ENCODE measurements around the gene KLC3.

The KLC3 gene

DNA sequence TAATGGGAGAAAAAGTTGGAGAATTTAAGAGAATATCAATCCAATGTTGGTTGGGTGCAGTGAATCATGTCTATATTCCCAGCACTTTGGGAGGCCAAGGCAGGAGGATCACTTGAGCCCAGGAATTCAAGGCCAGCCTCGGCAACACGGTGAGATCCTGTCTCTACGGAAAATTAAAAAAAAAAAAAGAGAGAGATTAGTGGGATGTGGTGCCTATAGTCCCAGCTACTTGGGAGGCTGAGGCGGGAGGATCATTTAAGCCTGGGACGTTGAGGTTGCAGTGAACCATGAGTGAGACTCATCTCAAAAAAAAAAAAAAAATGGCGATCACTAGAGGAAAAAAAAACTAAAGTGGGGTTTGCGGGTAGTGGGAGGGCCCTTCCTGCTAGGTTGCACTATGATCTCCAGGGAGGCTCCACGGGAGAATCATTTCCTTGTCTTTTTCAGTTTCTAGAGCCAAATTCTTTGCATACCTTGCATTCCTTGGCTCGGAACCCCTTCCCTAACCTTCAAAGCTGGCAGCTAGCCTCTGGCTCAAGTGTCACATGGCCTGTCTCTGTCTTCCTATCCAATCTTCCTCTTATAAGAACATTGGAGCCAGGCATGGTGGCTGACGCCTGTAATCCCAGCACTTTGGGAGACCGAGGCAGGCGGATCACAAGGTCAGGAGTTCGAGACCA lies 35.6 kb downstream of the KLC3 start:
- DNase-seq (ENCODE audit: low read depth), result peak; percentile 94

DNA sequence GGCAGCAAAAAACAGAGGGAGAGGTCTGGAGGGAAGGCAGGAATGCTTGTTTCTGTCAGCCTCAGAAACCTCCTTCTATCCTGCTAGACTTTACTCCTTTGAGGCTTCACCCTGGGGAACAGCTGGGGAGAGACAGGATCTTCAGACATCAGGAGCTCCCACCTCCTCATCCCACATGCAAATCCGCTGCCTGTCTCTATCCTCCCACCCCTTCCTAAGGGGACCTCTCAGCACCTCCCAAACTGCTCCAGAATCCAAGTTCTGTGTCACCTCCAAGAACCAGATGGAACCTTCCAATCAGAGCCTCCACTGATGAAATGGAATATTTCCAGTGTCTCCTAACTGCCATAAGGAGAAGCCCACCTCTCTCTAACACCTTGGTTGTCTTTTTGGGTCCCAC lies 39.6 kb downstream of the KLC3 start:
- no peak for DNase-seq (ENCODE audit: low read depth)

DNA sequence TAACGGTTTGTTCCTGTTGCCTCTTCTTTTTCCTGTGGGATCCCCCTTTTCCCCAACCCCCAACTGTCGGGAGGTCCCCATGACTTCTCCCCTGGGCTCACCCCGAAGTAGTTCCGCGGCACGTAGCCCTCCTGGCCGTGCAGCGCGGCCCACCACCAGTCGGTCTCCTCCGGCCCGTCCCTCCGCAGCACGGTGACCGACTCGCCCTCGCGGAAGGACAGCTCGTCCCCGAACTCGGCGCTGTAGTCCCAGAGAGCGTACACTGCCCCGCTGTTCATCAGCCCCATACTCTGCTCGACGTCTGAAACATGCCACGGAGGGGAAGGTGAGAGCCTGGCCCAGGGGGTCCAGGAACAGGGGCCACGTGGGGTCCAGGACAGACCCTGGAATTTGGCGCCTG lies 41.9 kb downstream of the KLC3 start:
- no peak for DNase-seq (ENCODE audit: low read depth)

DNA sequence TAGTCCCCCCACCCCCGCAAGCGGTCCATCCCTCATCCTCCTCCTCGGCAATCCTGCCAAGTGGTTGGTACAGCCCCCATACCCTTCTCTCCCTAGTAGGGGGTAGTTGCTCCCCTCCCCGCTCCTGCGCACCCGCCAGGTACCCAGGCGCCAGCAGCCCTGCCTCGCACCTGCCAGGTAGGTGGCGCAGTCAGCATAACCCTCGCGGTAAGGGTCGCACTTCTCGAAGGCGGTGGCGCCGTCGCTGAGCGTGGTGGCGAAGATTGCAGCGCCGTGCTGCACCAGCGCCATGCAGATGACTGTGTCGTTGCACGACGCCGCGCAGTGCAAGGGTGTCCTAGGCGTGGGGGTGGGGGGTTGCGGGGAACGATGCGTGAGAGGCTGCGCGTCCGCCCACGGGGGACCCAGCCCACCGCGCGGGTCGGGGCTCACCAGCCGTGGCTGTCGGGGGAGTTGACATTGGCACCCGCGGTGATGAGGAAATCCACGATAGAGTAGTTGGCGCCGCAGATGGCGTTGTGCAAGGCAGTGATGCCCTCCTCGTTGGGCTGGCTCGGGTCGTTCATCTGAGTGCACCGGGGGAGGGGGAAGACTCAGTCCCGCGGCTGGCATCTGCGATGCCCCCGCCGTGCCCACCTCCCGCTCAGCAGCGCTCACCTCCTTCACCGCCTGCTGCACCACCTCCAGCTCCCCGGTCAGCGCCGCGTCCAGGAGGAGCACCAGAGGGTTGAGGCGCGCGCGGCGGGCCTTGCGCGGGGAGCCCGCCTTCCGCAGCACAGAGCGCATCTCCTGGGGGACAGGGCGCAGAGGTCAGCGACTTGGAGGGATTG lies 45.1 kb downstream of the KLC3 start:
- DNase-seq (ENCODE audit: low read depth), result no peak

DNA sequence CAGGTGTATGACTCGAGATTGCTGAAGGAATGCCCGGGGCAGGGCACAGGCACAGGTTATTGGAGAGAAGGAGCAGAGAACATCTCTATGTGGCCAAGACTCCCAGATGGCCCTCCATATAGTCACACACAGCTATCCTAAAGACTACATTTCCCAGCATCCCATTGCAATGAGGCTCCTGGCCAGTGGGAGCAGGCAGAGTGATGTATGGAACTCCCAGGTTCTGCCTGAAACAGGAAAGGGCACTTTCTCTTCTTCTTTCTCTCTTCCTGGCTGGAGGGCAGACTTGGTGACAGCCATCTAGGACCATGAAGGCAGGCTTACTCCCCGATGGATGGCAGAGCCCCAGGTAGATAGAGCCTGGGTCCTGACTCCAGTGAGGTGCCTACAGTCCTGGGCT lies 50.8 kb downstream of the KLC3 start:
- no peak for DNase-seq (ENCODE audit: low read depth)

DNA sequence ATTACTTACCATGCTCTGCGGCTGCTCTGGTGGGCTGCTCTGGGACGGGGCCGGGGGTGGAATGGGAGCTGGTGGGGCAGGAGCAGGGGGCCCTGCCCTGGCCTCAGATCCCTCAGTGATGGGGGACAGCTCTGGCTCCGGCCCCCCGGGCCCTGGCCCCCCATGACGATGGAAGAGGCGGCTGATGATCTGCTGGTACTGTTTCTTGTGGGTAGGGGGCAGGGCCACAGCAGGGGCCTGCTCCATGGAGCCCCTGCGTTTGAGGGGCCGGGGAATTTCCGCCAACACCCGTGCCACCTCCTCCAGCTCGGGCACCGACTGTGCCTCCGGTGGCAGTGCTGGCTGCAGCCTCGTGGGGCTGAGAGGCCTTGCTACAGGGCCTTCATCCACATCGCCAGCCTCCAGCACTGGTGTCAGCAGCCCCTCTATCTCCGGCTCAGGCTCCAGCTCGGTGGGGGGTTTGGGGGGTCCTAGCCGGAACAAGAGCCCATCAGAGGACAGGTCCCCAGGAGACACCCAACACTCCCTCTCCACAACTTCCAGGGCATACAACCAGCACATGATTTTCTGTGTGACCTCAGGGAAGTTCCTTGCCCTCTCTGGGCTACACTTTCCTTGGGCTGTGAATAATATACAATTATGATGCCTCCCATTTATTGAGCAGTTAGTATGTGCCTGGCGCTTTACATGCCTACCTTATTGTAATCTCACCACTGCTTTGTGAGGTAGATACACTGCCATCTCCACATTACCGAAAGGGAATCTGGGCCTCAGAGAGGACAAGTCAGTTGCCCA lies 51.5 kb downstream of the KLC3 start:
- DNase-seq (ENCODE audit: low read depth), result no peak

DNA sequence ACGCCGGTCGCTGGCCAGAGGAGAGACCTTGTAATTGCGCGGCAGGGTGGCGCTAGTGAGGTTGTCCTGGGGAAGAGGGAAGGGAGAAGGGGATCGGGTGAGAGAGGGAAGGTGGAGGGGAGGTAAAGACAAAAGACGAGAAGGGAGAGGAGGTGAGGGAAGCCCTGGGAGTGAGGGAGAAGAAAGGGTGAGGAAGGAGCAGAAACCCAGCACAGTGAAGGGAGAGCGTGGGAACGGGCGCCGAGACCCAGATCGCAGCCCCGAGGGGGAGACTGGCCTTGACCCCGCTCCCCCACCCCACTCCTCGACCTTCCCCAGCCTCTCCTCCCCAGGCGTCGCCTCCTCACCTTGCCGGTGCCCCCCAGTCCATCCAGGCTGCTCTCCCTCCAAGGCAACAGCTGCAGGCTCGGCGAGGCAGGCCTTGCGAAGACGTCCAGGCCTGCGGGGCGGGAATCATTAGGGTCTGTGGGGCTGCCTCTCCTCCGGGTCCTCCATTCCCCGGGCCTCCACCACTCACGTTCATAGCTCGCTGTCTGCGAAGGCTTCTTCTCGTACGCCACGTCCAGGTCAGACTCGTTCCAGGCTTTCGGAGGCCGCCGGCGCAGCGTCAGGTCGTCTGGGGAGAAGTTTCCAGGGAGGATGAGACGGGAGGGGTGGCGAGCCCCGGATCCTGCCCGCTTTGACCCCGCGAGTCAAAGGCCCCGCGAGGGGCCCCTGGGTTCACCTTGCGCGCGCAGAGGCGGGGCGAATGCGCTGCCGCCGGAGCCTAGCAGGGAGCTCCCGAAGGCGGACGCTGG lies 55.5 kb downstream of the KLC3 start:
- no peak for DNase-seq (ENCODE audit: low read depth)

DNA sequence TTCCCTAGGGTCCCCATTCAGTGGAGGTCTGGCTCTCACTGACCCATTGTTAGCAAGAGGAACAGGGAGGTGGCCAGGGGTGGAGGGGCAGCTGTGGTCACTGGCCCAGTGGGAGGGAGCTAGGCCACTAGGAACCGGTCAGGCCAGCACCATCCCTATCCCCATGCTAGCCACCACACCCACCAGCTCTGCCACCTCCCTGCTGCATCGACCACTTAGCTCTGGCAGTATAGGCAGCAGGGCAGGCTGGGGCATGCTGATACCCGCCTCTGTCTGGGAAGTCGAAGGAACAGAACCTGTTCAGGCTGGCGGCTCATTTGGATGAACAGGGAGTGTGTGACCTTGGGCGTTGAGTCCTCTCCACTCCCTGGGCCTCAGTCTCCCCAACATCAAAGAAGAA lies 59.6 kb downstream of the KLC3 start:
- no peak for DNase-seq (ENCODE audit: low read depth)
